NCI-H226 (cell line): Measurements from ENCODE around the gene IL1R1.

Experiments used
- DNase-seq: peaks from one replicate; pipeline ENCODE4 v3.0.0-alpha.2; 2015

IL1R1 gene

GRCh38 chr2:102209474-102209873, 66.9 kb downstream of the IL1R1 start:
- DNase-seq: no peak

GRCh38 chr2:102217032-102217431, 74.5 kb downstream of the IL1R1 start:
- DNase-seq: no peak

GRCh38 chr2:102224824-102225739, 82.5 kb downstream of the IL1R1 start:
- no peak for DNase-seq

- DNase-seq: no peak
Measured at GRCh38 chr2:102226171-102226570, 83.6 kb downstream of the IL1R1 start.

- DNase-seq: no peak
Measured at GRCh38 chr2:102226612-102227391, 84.3 kb downstream of the IL1R1 start.

- DNase-seq: no peak
Measured at GRCh38 chr2:102229141-102229769, 86.7 kb downstream of the IL1R1 start.
